Caco-2 (cell line): Measurements from ENCODE around the gene EXOC2. TPM values are rescaled to one million over a fixed set of nuclear protein-coding genes. Genes with fewer than 3 reads are reported as not detected.

ENCODE experiments used
- BruUV-seq: library from RNA; stranded (reverse); fragments of 400-500 nt; replicated peaks from 2 replicates; lab custom pipeline; 2021; lab: Mats Ljungman, UMichigan
- CTCF ChIA-PET: fragments of 300-600 bp; sonication (Branson Sonifier 250); formaldehyde crosslinking; loops from one replicate; lab custom pipeline; 2022; ENCODE audit warnings: antibody characterized with exemption; lab: Charles Lee
- POLR2A ChIA-PET: fragments of 300-600 bp; sonication (Branson Sonifier 250); formaldehyde crosslinking; loops from one replicate; lab custom pipeline; 2022; ENCODE audit warnings: antibody characterized with exemption; lab: Charles Lee
- DNase-seq, 2 experiments: peaks; one replicate each; pipeline versions ENCODE4 v3.0.0 to v3.0.0-alpha.2; 2020 to 2022
- H3K27me3 ChIP-seq: replicated peaks from 2 replicates; pipeline ENCODE4 v1.6.0; 2011; ENCODE audit warnings: low read length; ENCODE audit not compliant: control insufficient read depth, insufficient read depth
- H3K36me3 ChIP-seq: 2 replicates; pipeline ENCODE4 v1.5.1; 2011; ENCODE audit warnings: low read length; ENCODE audit not compliant: control insufficient read depth, insufficient read depth
- H3K4me1 ChIP-seq: fragments of 250-450 bp; sonication (Bioruptor Pico); 2 replicates; pipeline ENCODE4 v1.5.1; 2020; ENCODE audit warnings: mild to moderate bottlenecking
- H3K4me3 ChIP-seq: 2 replicates; pipeline ENCODE4 v1.5.1; 2011; ENCODE audit warnings: low read depth, mild to moderate bottlenecking, control low read depth, low read length
- H3K9me3 ChIP-seq: fragments of 250-450 bp; sonication (Bioruptor Pico); 2 replicates; pipeline ENCODE4 v1.5.1; 2020; ENCODE audit warnings: mild to moderate bottlenecking, moderate library complexity
- H3K27ac Mint-ChIP-seq: one replicate; pipeline ENCODE4 v1.8.0; 2022; ENCODE audit warnings: mixed read lengths; ENCODE audit not compliant: unreplicated experiment
- H3K27me3 Mint-ChIP-seq: one replicate; pipeline ENCODE4 v1.8.0; 2022; ENCODE audit warnings: mixed read lengths; ENCODE audit not compliant: insufficient read depth, unreplicated experiment
- H3K36me3 Mint-ChIP-seq: one replicate; pipeline ENCODE4 v1.8.0; 2022; ENCODE audit warnings: mild to moderate bottlenecking, mixed read lengths; ENCODE audit not compliant: insufficient read depth, unreplicated experiment
- H3K4me1 Mint-ChIP-seq: one replicate; pipeline ENCODE4 v1.8.0; 2022; ENCODE audit warnings: low read depth, mixed read lengths; ENCODE audit not compliant: unreplicated experiment
- H3K4me3 Mint-ChIP-seq: one replicate; pipeline ENCODE4 v1.8.0; 2022; ENCODE audit warnings: mild to moderate bottlenecking, moderate library complexity, mixed read lengths; ENCODE audit not compliant: unreplicated experiment
- H3K9me3 Mint-ChIP-seq: one replicate; pipeline ENCODE4 v1.8.0; 2022; ENCODE audit warnings: mixed read lengths; ENCODE audit not compliant: unreplicated experiment
- intact Hi-C: fragments of 100-400 bp; cut with micrococcal nuclease; formaldehyde crosslinking; loops from one replicate; pipeline ENCODE4 v1.10.0; 2022; ENCODE audit not compliant: unreplicated experiment
- total RNA-seq: library from RNA; stranded (reverse); gene quantifications from 2 replicates; pipeline ENCODE4 v1.2.3, GENCODE V29; 2022
- TF ChIP-seq, protein P1 (sequence below), 2 experiments: fragments of 200-600 bp in 1 of 2; IDR thresholded peaks; 1 replicate in 1 of 2; 2 replicates in 1 of 2; pipeline versions ENCODE4 v1.5.1 to v1.8.0; 2011 to 2022; ENCODE audit warnings: antibody characterized with exemption in 1 of 2, control low read depth in 1 of 2, inconsistent platforms in 1 of 2, low read depth in 1 of 2, low read length in 1 of 2, mild to moderate bottlenecking in 1 of 2, moderate library complexity in 1 of 2; ENCODE audit not compliant: insufficient read depth in 1 of 2, severe bottlenecking in 1 of 2, unreplicated experiment in 1 of 2

EXOC2 gene
- total RNA-seq, 1 experiment from 2014 or later: 21.4 TPM

- CTCF ChIA-PET: no interaction called here
- intact Hi-C loops: no loop called here
- BruUV-seq: no TSS peak
- no peak for DNase-seq
- Mint-ChIP-seq H3K27me3 (no peaks in the 10 kb centered on the region), H3K27ac (no peak overlapping the region), H3K9me3 (no peaks in the 10 kb centered on the region), H3K4me1 (no peaks in the 10 kb centered on the region), H3K36me3 (peaks cover 5% of the 10 kb centered on the region), H3K4me3 (no peak overlapping the region)
- H3K4me1 ChIP-seq: no peaks in the 10 kb centered on the region
- H3K27me3 ChIP-seq: no peaks in the 10 kb centered on the region
- POLR2A ChIA-PET: no interaction called here
- H3K9me3 ChIP-seq: no peaks in the 10 kb centered on the region
- H3K36me3 ChIP-seq: peaks cover 1% of the 10 kb centered on the region; the same call in 1 of the 2 replicates
- TF ChIP-seq, protein P1, sequence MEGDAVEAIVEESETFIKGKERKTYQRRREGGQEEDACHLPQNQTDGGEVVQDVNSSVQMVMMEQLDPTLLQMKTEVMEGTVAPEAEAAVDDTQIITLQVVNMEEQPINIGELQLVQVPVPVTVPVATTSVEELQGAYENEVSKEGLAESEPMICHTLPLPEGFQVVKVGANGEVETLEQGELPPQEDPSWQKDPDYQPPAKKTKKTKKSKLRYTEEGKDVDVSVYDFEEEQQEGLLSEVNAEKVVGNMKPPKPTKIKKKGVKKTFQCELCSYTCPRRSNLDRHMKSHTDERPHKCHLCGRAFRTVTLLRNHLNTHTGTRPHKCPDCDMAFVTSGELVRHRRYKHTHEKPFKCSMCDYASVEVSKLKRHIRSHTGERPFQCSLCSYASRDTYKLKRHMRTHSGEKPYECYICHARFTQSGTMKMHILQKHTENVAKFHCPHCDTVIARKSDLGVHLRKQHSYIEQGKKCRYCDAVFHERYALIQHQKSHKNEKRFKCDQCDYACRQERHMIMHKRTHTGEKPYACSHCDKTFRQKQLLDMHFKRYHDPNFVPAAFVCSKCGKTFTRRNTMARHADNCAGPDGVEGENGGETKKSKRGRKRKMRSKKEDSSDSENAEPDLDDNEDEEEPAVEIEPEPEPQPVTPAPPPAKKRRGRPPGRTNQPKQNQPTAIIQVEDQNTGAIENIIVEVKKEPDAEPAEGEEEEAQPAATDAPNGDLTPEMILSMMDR (IDR thresholded peaks at IDR 0.05; ENCODE audit: insufficient read depth in 1 of 2, low read depth in 1 of 2, low read length in 1 of 2, severe bottlenecking in 1 of 2, unreplicated experiment in 1 of 2): no peak
- no peak overlapping the region for H3K4me3 ChIP-seq
Observed at GRCh38 chr6:491233-491632, 201.7 kb downstream of the EXOC2 start.

DNA sequence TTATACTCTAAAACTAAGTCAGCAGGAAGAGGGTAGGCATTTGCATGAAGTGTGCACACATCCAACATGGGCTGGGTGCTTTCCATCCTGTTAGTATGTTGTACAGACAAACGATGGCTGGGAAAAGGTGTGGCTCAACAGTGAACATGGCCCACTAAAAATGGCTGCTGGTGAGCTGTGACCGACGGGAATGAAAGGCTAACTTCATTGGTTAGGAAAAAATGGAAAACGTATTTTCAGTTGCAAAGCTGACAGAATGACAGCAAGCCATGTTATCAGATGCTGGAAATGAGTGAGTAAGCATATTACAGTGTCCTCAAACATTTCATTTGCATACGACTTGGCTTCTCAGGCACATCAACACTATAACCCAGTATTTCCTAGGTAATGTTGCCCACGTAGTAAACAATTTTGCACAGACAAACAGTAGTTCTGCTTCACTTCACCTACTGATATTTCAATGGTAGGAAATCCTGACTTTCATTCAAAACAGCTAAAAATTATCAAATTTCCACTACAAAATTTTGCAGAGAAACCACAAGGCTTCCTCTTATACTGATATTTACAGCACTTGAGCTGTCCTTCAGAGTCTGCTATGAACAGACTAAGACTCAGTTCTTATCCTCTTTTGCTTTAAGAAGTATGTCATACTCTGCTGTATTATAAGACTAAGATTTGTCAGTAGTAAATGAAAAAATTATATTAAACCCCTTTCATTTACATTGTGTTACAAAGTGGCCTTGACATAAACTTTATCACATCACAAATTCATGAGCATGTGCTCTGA is 202.5 kb downstream of the EXOC2 start:
- intact Hi-C loops: no loop called here
- BruUV-seq: no TSS peak
- no peaks in the 10 kb centered on the region for H3K36me3 Mint-ChIP-seq

GRCh38 chr6:489762-490161 is 203.2 kb downstream of the EXOC2 start:
- intact Hi-C loops: no loop called here
- H3K27me3 Mint-ChIP-seq: no peaks in the 10 kb centered on the region
- Histone ChIP-seq H3K9me3 (no peaks in the 10 kb centered on the region), H3K27me3 (no peaks in the 10 kb centered on the region), H3K4me3 (no peak overlapping the region), H3K36me3 (no peaks in the 10 kb centered on the region), H3K4me1 (no peaks in the 10 kb centered on the region)
- H3K36me3 Mint-ChIP-seq: no peaks in the 10 kb centered on the region
- H3K9me3 Mint-ChIP-seq: no peaks in the 10 kb centered on the region
- BruUV-seq: no TSS peak
- DNase-seq: no peak
- ChIA-PET POLR2A (no interaction called here), CTCF (no interaction called here)
- no peak overlapping the region for H3K27ac Mint-ChIP-seq
- H3K4me3 Mint-ChIP-seq: no peak overlapping the region
- H3K4me1 Mint-ChIP-seq: no peaks in the 10 kb centered on the region
- TF ChIP-seq, protein P1 (IDR thresholded peaks at IDR 0.05; ENCODE audit: insufficient read depth in 1 of 2, low read depth in 1 of 2, low read length in 1 of 2, severe bottlenecking in 1 of 2, unreplicated experiment in 1 of 2): no peak

More for the DNA sequence above, 202.5 kb downstream of the EXOC2 start:
- no peak overlapping the region for H3K4me3 Mint-ChIP-seq
- POLR2A ChIA-PET: no interaction called here
- no peaks in the 10 kb centered on the region for H3K9me3 Mint-ChIP-seq
- no peak for DNase-seq
- CTCF ChIA-PET: no interaction called here
- no peaks in the 10 kb centered on the region for H3K27me3 Mint-ChIP-seq
- H3K4me1 Mint-ChIP-seq: no peaks in the 10 kb centered on the region
- TF ChIP-seq, protein P1 (IDR thresholded peaks at IDR 0.05; ENCODE audit: insufficient read depth in 1 of 2, low read depth in 1 of 2, low read length in 1 of 2, severe bottlenecking in 1 of 2, unreplicated experiment in 1 of 2): no peak
- H3K9me3 ChIP-seq: no peaks in the 10 kb centered on the region
- H3K27ac Mint-ChIP-seq: no peak overlapping the region
- H3K27me3 ChIP-seq: no peaks in the 10 kb centered on the region
- no peaks in the 10 kb centered on the region for H3K4me1 ChIP-seq
- peaks cover under 1% of the 10 kb centered on the region; the same call in 1 of the 2 replicates for H3K36me3 ChIP-seq
- H3K4me3 ChIP-seq: no peak overlapping the region
